Iris pigment epithelial cell (primary cell): Measurements from ENCODE around the gene GRB7.

Experiments used
- DNase-seq: peaks from one replicate; pipeline ENCODE4 v3.0.0-alpha.2; 2011; ENCODE audit warnings: low read depth

GRB7 gene

DNA sequence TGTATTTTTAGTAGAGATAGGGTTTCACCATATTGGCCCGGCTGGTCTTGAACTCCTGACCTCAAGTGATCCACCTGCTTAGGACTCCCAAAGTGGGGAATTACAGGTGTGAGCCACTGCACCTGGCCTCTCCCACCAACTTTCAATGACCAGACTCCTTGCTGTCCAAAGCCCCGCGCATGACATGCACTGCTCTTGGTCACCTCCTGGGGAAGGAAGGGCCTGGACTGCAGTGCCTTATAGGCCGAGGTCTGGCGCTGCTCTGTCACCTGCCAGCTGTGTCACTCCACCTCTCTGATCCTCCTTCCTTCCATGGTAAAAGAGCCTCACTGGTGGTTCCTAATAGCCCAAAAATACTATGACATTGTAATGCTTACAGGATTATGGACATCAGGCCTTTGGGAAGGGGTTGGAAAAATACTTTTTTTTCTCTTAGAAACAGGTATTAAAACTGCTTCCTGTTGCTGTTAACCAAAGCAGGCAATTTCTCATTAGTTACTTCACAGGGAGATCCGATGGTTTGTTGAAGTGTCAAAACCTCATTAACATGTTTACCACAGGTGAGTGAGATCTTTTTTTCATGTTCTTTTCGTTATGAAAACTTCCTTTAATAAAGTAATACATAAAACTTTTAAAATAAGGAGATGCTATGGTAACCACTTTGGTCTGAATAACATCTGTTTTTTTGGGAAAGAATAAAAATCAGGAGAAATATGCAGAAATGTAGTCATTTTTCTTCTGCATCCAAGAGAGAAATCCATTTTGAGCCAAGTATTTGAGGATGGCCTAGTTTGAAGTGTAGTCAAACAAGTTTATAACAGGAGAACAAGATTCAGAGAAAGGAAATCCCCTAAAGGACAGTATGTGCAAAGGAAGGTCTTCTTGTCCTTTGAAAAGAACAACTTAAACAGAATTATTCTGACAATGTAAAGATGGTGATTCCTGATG, 35.5 kb downstream of the GRB7 start:
- no peak for DNase-seq

DNA sequence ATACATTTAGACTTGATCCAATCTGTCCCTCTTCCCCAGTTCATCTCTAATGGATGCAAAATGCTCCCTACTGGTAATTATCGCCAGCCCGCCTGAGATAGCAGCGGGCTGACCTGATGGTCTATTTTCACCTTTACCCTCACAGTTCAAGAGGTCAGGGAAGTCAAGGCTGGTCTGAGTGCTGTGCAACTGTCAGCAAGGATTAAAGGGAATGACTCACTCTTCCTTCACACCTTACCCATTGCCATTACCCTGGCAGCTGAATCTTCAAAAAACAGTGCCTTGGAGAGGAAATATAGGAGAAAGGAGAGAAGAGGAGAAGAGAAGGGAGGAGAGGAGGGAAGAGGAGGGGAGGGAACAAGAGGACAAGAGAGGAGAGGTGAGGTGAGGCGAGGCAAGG, 36.3 kb downstream of the GRB7 start:
- no peak for DNase-seq

DNA sequence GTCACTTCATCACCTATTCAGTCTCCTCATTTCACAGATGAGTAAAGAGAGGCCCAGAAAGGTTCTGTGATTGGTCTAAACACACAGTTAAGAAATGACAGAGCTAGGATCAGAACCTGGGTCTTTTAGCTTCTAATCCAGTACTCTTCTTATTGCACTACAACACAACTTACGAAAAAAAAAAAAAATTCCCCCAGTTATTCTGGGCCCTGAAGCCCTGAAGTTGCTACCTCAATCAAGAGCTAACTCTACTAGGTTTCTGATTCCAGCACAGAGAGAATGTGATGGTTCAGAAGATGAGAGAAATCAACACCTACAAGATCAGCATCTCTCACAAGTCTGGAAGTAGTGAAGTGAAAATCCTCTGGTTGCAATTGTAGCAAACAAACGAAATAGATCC, 37.3 kb downstream of the GRB7 start:
- DNase-seq = no peak

DNA sequence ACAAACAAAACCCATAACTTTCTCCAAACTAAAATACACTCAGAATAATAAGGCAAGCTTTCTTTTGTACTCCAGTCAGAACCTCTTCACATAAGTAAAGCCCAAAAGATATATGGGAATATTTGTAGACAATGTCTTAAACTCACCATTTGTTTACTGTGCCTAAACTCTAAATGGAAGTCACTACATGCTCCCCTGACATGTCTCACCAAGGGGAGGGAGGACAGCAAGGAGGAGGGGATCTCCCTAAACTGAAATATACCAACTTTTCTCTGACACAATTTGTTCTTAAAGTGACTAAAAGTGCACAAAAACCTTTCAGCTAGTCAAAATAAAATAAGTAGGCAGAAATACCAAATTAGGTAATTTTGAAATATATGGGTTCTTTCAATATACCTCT, 38.5 kb downstream of the GRB7 start:
- no peak for DNase-seq

- DNase-seq = no peak
Observed at GRCh38 chr17:39777534-39778365, 40.0 kb downstream of the GRB7 start.

DNA sequence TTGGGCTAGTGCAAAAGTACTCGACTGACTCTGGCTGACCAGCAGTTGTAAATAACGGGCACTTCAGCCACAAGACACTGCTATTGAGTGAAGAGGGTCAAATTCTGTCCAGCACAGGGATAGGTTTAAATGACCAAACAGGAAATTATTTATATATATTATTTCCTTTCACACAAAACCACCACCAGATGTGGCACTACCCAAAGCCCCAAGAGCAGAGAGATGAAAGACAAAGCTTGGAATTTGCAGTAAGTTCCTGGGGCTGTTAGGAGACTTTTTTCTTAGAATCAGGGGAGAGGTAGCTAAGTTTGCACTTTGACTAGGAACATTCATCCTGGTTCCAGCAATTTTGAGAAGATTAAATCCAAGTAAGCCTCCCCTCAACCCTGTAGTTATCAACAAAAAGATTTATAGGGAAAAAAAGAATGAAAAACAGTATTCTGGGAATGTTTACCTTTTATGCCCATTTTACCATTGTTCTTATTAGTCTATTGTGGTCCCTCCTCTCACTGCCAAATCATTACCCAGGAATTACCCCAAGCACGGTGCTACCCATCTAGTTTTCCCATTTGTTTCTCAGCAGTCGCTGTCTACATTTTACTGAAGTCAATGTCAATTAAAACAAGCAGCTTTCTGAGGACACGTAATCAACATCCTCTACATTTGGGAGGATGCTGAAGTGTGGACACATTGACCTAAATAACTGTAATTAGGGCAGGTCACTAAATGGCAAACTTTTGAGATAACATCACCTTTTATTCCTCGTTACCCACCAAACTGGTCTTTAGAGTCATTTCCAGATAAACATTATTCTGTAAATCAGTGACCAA, 43.5 kb downstream of the GRB7 start:
- no peak for DNase-seq

- no peak for DNase-seq
Observed at GRCh38 chr17:39781861-39782213, 44.1 kb downstream of the GRB7 start.

DNA sequence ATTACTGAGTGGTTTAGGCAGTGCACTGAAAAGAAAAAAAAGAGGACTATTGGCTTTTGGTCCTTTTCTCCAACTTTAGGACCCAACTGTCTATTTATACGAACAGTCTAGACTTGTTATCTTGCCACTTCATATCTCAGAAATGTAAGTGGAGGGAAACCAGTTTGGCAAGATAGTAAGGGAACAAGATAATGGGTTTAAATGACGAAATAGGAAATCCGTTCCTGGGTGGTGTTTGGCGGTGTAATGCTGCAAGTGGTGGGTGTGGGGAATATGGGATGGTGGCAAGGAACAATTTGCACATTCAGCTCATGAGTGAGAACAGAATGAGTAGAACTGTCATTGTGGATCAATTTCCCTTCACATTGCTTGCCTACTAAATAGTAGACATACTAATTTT, 44.7 kb downstream of the GRB7 start:
- DNase-seq = peak; percentile 63

DNA sequence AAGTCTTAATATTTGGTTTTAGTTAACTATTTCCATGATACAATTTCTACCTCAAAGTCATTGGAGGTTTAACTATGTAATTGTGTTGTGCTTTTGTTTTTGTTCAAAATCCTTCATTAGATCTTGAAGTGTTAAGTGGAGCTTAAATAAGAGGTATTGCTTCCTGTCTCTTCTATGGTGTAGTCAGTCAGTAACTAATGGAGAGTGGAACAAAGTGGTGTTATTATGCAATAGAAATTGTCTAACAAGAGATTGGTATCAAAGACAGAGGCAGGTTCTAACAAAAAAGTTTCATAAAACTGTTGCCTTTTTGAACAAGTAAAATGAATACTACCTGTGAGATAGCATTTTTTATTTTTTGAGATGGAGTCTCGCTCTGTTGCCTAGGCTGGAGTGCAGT, 45.2 kb downstream of the GRB7 start:
- no peak for DNase-seq

DNA sequence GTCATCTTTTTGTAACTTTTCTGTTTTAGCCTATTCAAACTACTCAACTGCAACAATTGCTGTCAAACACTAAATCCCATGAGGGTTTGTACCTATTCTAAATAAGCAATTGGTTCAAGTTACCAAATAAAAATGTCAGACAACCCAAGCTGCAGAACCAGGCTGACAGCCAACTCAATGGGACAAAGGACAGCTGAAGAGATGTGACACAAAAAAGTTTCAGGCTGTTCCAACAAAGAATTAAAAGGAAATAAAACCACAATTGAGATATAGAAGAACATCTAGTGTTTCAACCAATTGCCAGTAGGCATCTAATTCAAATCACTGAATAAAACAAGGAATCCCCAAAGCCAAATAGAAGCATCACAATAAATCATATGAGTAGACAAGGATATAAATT, 49.3 kb downstream of the GRB7 start:
- DNase-seq = no peak

DNA sequence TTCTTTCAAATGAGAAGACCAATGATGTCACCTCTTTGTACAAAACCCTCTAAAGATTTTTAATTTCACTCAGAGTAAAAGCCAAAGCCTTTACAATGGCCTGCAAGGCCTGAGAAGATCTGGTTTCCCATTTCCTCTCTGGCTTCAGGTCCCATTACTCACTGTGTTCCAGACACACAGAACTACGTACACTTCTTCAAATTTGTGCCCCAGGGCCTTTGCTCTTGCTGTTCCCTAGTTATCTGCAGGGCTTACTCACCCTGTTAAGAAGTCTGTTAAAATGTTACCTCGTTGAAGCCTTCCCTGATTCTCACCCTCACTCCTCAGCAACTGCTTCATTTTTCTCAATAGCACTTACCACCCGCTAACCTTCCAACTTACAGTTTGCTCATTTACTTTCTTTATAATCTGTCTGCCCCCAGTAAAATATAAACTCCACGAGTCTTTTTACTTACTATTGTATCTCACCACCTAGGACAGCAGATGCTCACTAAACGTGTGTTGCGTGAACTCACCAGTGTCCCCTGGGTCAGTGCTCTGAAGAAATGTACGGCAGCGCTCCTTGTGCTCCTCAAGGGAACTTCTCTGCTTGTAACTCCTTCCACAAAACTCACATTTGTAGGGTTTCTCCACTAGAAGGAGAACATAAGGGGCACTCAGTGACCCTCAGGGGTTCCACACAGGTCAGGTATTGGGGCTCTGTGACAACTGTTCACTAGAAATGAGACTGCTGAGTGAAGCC, 50.2 kb downstream of the GRB7 start:
- DNase-seq = no peak

DNA sequence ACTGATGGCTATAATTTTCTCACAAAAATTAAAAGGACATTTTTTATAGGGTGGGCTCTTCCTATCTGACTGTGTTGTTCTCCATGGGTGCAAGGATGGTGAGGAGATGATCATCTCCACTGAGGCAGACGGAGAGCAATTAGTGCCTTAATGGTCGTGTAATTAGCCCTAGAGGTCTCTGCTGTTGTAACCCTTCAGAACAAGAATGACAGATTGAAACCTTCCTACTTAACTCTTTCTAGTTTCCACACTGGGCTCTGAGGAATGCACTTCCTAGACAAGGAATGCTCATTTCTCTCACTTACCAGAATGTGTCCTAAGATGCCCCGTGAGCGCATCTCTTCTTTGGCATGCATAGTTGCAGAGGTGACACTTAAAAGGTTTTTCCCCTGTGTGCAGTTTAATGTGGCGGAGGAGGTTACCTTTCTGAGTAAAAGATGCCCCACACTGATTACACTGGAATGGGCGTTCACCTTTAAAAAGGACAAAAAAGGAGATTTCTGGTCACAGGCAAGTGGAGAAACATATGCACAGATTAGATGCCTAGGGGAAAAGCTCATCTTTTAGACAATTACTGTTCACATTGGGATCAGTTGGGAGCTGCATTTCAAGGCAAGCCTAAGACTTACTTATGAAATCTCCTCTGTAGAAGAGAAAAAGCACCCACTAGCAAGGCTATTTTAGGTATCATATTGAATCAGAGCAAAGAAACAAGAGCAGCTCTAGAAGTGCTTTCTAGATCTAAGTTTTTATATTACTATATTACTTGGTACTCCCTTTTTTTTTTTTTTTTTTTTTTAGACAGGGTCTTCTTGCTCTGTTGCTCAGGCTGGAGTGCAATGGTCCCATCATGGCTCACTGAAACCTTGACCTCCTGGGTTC, 53.6 kb downstream of the GRB7 start:
- DNase-seq = no peak

- no peak for DNase-seq
Observed at GRCh38 chr17:39792526-39793221, 54.9 kb downstream of the GRB7 start.

DNA sequence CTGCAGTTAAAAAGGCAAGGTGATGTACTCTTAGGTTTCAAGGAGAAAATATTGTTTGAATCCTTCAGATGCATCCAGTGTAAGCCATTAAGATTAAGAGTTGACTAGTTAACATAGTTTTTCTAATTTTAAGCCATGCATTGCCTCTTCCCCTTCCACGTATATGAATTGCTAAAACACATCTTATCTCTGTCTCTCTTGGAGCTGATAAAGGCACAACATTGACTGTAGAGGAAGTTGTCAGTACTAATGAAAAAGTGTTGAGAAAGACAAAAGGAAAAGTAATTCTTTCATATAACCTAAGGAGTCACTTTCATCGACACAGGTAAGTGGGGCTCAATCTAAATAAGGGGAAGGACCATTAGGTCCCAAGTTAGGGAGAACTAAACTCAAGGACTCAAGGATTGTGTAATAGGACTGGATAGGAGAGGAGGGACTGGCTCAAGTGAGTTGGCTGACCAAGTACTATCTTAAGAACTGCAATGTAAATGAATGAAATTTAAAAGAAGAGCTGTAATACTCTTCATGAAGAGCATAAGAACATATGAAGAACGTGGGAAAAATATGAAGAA, 55.6 kb downstream of the GRB7 start:
- DNase-seq = no peak

- no peak for DNase-seq
Observed at GRCh38 chr17:39794249-39794970, 56.7 kb downstream of the GRB7 start.
